HK-2 (cell line): ENCODE data around the gene PSMD12.
"Not testable (repeated sequence)": the region's sequence is repeated elsewhere in the genome, so short reads cannot be mapped to it uniquely, and the experiment has no call there.

ENCODE experiments used
- DNase-seq: peaks from one replicate; pipeline ENCODE4 v3.0.0-alpha.2; 2018; ENCODE audit not compliant: unreplicated experiment

PSMD12 gene

DNA sequence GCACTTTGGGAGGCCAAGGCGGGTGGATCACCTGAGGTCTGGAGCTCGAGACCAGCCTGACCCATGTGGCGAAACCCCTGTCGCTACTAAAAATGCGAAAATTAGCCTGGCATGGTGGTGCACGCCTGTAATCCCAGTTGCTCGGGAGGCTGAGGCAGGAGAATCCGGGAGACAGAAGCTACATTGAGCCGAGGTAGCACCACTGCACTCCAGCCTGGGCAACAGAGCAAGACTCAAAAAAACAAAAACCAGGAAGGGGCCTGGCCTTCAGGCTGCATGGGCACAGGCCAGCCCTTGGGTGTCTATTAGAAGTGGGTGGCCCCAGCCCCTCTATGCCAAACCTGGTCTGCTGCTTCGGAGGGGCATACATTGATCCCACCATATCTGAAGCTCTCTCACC is 56.0 kb downstream of the PSMD12 start:
- no peak for DNase-seq

DNA sequence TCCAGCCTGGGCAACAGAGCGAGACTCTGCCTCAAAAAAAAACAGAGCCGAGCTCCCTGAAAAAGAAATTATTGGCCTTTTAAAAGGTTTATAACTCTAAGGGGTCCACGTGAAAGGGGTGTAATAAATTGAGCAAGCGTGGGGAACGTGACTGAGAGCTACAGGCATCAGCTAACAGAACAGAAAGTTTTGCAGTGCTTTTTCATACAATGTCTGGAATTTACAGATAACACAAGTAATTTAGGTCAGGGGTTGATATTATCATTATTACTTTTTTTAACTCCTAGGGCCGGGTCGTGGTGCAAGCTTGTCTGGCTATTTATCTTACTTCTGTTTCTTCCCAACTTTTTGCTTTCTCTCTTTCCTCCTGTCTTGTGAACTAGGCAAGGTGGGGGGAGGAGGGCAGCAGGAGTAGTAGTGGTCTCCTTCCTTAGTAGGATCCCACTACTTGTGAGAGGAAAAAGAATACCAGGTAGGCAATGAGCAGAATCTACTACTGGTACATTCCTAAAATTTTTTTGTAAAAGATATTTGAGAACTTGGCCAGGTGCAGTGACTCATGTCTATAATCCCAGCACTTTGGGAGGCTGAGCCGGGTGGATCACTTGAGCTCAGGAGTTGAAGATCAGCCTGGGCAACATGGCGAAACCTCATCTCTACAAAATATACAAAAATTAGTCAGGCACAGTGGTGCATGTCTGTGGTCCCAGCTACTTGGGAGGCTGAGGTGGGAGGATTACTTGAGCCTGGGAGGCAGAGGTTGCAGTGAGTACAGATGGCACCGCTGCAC is 60.7 kb downstream of the PSMD12 start:
- not testable (repeated sequence) for DNase-seq

DNA sequence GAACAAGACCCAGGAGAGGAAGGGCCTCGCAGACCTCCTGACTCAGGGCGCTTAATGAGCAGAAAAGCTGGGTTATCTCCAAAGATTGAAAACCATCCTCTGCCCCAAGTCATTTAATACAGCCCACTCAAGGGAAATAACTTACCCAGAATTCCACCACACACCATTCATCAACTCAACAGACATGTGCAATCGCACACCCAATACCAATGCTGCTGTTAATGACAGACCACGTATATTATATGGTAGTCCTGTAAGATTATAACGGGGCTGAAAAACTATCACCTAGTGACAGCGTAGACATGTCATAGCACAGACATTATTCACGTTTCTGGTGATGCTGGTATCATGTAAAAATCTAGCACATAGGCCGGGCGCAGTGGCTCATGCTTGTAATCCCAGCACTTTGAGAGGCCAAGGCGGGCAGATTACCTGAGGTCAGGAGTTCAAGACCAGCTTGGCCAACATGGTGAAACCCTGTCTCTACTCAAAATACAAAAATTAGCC is 68.9 kb downstream of the PSMD12 start:
- DNase-seq: no peak

GRCh38 chr17:67294451-67295199 is 71.8 kb downstream of the PSMD12 start:
- no peak for DNase-seq

- peak; percentile 49 for DNase-seq
These were observed 72.8 kb downstream of the PSMD12 start for GRCh38 chr17:67293251-67294203.

DNA sequence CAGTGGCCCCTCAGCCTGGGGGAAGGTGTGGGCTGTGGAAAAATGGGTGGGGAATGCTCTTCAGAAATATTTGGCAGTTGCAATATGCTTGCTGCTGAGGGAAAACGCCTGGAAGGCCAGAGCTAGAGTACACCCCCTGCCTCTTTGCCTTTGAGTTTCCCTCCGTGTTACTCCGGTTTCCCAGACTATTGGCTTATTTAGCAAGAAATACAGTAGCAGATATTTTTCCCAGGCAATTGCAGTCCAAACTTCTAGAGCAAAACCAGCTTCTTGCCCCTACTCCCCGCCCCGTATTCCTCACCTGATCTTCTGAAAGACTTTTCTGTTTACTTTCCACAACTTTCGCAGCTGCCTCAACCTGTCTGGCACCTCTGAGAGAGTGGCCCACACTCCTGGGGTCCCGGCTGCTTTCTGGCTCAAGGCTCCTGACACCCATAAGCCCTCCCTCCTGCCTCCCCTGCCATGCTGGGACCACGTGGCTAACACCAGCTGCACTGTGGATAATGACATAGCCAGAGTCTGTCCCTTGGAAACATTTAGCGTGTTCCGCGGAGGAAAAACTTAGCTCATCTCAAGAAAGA is 75.6 kb downstream of the PSMD12 start:
- no peak for DNase-seq

DNA sequence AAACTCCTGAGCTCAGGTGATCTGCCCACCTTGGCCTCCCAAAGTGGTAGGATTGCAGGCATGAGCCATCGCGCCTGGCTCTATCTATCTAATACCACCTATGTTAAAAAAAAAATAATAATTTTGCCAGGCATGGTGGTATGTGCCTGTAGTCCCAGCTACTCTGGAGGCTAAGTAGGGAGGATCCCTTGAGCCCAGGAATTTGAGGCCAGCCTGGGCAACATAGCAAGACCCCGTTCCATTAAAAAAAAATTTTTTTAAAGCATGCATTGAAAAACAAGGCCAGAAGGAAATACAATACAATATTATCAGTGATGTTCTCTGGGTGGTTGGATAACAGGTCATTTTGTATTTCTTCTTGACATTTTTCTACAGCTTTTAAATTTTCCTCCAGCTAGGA is 76.1 kb downstream of the PSMD12 start:
- no peak for DNase-seq

GRCh38 chr17:67289181-67289876 is 77.0 kb downstream of the PSMD12 start:
- no peak for DNase-seq
